GM19468 (cell line): ENCODE measurements around the gene PIK3R2.
A peak's percentile ranks its signal among the peaks of the same experiment; 100 is the strongest.
"Not testable (repeated sequence)": the region's sequence is repeated elsewhere in the genome, so short reads cannot be mapped to it uniquely, and the experiment has no call there.

Experiments
- ATAC-seq: cut with Tn5 transposase; IDR thresholded peaks from one replicate; pipeline ENCODE4 v1.9.1; 2021; ENCODE audit warnings: mild to moderate bottlenecking, moderate library complexity, moderate number of reproducible peaks; ENCODE audit not compliant: unreplicated experiment; ENCODE audit errors: extremely low read depth

Gene PIK3R2

DNA sequence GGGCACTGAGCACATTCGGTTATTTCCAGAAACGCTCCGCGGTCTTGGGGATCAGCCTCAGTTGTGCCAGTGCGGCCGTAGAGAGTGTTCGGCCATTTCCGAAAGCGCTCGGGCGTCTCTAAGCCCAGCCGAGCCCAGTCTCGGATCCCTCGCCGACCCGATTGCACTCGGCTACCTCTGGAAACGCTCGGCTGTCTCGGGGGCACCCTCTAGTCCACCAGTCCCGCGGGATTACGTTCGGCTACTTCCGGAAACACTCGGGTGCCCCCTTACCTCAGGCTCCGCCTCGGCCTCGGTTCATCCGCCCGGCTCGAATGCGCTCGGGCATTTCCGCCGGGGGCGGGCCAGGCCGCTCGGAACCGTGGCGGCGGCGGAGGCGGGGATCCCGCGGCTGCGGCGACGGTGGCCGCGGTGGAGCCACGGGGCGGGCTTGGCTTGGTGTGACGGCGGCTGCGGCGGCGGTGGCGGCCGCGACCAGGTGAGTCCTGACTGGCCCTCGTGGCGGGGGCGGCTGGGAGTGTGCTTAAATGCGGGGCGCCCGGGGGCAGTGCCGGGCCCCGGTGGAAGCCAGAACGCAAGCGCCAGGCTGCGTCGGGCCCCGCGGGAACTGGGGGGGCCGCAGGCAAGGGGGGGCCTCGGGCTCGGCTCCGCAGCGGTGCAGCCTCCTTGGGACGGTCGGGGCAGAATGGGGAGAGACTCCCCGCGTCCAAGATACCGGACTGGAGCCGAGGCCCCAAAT is at the start of gene PIK3R2:
TSS of gene PIK3R2 (plus strand) at position 347 of the 739 bp plus-strand sequence. CDS start 2,717 bp downstream, outside the sequence.
- ATAC-seq = peak; percentile 72

DNA sequence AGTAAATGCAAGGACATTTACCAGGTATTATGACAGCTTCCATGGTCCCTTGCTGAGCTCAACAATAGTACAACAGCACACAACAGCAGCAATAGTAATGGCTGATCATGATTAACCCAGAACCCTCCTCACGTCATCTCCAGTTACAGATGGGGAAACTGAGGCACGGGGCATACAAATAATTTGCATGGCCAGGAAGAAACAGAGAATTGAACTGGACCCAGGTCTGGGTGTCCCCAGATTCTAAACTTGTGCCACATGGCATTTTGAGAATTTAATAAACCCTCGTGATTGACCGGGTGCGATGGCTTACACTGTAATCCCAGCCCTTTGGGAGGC is 48.2 kb upstream of the PIK3R2 start:
- ATAC-seq = no peak

DNA sequence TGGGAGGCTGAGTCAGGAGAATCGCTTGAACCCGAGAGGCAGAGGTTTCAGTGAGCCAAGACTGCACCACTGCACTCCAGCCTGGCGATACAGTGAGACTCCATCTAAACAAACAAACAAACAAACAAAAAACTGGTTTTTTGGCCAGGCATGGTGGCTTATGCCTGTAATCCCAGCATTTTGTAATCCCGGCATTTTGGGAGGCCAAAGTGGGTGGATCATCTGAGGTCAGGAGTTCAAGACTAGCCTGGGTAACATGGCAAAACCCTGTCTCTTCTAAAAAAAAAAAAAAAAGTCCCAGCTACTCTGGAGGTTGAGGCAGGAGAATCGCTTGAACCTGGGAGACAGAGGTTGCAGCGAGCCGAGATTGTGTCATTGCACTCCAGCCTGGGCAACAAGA is 47.7 kb upstream of the PIK3R2 start:
- not testable (repeated sequence) for ATAC-seq

DNA sequence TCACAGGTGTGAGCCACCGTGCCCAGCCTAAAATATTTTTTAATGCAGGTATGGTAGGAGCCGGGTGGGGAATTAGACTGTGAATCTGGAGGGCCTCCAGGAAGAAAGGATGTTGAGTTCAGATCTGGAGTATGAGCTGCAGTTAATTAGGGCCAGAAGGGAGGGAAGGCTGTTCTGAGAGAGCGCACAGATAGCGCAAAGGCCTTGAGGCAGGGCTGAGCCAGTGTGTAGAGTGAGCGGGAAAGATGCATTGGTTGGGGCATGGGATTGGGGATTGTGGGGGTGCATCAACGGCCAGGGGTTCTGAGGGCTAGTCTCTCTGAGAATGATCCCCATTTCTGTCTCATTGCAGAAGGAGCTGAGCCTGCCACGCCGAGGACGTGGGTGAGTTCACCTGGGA is 45.7 kb upstream of the PIK3R2 start:
- no peak for ATAC-seq

DNA sequence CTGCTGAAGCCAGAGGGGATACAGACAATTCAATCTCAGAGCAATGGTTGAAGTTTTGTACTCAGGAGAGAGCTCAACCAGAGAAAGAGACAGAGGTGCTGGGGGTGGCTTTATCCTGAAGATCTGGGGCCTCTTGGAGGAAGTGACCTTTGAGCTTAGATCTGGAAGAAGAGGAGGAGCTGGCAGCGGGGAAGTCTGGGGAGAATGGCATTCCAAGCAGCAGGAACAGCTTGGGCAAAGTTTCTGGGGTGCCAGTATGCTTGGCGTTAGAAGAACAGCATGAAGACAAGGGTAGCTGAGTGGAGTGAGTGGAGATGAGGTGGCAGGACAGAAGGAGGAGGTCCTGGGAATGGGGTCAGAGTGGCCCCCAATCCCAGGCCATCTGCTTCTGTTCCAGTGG is 44.1 kb upstream of the PIK3R2 start:
- ATAC-seq = no peak

DNA sequence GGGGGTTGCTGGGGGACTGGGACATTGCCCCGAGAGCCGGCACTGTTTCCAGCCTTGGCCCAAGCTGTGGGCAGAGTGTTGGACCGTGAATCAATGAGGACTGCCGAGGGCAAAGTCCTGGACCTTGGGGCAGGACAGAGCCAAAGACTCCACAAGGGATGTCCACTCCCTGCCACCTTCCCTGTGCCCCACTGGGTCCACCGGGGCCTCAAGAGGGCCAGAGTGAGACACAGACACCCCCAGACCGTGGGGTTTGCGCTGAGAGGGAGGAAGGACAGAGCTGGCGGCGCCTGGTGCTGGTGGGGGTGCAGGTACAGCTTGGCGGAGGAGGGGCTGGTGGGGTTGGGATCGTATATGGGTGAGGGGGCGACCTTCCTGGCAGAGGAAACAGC is 43.6 kb upstream of the PIK3R2 start:
- ATAC-seq = no peak

DNA sequence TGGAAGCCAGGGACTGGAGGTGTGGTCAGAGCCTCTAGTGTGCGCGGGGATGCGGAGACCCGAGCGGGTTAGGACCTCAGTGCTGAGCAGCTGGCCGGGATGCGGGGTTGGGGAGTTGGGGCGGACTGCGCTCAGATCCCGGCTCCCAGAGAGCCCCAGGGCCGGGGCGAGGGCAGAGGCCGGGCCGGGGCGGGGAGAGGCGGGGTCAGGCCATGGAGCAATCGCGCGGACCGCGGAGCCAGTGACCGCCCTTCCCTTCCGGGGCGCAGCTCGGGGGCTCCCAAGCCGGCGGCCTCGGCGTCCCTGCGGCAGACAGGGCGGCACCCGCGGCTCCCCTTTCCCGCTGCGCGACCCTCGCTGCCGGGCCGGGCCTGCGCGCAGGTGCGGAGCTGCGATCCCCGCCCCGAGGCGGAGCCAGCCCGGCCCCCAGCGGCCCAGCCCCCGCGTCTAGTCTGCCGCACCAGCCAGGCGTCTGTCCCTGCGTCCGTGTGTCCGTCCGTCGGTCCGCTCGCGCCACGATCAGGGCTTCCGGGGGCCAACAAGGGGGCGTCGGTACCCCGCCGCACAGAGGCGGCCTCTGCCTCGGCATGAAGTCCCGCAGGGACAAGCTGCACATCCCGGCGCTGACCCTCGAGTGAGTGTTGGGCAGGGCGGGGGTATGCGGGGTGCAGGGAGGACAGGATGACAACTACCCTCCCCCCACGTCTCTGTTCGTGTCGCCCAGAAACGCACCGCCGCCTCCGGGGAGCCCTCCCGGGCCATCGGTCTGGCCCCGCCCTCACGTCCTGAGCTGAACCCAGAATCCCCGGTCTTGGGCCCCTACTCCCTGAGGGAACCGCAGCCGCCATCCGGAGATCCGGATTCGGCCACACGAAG is 43.0 kb upstream of the PIK3R2 start:
- no peak for ATAC-seq

DNA sequence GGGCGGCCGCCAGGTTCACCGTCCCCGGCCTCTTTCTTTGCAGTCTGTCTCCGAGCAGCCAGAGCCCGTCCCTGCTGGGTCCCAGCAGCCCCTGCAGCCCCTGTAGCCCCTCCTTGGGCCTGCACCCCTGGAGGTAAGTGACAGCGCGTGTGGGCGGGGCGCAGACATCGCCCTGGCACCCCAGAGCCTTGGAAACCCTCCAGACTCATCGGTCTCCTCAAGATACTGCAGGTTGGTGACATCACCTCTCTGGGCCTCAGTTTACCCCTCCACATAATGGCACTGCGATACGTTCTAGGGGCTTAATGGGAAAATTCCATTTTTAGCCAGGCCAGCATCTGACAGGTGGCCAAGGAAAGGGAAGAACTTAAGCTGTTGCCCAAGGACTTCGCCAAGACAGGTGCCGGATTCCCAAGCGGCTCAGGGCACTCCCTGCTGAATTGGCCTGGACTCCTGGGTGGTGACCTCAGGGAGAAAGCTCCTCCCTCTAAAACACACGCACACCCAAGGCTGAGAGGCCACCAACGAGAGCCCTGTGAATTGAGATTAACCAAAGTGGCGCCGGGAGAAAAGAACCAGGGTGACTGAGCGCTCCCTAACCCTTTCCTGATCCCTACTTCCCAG is 42.2 kb upstream of the PIK3R2 start:
- no peak for ATAC-seq

DNA sequence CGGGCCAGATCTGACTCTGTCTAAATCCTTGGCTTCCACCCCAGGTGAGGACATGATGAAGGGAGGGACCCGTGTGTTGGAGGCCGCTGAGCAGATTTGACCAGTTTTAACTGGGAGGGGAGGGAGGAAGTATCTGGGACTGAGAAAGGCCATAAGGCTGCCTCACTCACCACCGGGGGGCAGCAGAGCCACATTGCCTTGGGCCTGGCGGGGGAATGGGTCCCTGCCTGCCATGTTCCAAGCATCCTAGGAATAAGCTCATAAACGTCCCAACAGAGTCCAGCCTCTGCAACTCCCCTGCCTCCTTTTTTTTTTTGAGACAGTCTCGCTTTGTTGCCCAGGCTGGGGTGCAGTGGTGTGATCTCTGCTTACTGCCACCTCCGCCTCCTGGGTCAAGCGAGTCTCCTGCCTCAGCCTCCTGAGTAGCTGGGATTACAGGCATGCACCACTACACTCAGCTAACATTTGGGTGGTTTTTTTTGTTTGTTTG is 39.9 kb upstream of the PIK3R2 start:
- ATAC-seq = no peak

DNA sequence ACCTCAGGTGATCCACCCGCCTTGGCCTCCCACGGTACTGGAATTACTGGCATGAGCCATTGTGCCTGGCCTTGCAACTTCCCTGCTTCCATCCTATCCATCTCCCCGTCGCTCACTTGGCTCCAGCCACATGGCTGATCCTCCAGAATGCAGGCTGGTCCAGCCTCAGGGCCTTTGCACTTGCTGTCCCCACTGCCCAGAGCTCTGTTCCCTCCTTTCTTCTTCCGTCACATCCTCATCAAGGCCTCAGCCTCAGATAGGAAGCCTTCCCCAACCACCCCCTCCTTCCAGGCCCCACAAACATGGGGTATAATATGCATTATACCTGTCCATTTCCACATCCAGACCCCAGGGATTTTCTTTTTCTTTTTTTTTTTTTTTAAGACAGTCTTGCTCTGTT is 39.1 kb upstream of the PIK3R2 start:
- no peak for ATAC-seq

DNA sequence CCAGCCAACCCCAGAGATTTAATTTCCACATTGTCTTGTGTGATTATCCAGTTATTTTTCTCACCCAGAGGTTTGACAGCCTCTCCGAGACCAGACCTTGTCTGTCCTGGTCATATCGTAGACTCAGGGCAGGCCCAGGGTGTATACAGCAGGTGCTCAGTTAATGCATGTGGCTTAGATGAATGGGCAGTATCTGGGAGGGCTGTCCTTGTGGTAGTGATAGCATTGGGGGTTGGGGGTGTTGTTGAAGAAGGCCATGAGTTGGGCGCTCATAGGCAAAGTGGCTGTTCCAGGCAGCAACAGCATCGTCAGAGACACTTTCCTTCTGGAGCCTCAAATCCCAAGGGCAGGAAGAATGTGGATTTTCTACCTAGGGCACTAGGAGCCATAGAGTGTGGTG is 38.5 kb upstream of the PIK3R2 start:
- no peak for ATAC-seq

DNA sequence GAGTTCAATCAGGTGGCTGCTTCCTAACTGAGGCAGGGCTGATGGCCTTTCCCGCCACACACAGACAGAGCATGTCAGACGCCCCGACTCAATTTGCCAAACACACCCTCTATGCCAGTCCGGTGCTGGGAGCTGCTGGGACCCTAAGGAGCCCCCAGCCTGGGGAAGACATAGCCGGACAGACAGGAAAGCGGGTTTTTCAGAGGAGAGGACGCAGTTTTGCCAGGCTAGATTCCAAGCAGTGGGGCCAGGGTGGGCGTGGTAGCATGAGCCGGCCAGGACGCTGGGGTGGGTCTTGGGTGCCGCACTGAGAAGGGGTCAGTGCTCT is 35.6 kb upstream of the PIK3R2 start:
- ATAC-seq = no peak

DNA sequence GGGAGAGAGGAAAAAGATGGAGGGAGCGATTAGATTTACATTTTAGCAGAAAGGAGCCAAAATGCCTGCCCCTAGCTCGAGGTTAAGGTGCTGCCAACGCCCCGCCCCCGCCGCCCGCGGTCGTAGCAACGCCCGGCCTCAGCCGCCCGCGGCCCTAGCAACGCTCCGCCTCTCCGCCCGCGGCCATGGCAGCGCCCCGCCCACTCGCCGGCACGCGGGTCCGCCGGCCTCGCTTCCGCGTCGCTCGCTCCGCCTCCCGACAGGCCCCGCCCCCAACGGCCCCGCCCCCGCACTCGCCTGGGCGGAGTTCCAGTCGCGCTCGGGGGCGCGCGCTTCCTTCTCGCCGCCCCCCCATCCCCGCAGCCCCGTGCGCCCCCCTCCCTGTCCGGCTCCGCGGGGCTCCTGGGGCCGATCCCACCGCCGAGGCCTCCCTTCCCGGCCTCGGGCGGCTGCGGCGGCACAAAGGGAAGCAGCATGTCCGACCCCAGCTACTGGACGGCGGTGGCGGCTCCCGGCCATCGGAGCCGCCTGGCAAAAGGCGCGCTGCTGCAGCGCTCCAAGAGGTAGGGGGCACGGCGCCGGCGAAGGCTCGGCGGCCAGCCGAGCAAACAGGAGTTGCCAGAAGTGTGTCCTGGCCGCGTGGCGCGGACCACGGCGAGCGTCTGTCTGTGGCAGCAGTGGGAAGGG is 35.1 kb upstream of the PIK3R2 start:
- ATAC-seq = peak; percentile 84

DNA sequence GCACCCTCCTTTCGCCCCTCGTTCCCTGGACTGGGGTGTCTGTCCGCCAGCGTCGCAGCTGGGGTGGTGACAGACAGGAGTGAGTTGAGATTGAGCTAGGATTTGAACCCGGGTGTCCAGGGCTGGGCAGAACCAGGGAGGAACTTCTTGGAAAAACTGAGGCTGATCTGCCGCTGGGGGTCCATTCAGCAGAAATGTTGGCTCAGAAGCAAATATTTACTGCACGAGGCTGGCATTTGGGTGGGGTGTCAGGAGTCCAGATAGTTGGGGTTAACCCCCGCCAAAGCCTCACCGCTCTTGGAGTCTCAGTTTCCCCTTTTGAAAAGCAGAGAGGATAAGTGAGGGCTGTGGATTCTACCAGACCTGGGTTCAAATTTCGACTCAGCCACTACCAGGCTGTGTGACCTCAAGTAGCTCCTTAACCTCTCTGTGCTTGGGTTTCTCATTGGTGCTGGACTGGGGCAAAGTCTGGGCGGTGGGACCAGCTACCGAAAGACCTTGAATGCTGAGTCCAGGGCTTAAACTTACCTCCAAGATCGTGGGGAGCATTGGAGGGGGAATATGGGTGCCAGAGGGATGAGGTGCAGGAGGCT is 34.4 kb upstream of the PIK3R2 start:
- no peak for ATAC-seq

DNA sequence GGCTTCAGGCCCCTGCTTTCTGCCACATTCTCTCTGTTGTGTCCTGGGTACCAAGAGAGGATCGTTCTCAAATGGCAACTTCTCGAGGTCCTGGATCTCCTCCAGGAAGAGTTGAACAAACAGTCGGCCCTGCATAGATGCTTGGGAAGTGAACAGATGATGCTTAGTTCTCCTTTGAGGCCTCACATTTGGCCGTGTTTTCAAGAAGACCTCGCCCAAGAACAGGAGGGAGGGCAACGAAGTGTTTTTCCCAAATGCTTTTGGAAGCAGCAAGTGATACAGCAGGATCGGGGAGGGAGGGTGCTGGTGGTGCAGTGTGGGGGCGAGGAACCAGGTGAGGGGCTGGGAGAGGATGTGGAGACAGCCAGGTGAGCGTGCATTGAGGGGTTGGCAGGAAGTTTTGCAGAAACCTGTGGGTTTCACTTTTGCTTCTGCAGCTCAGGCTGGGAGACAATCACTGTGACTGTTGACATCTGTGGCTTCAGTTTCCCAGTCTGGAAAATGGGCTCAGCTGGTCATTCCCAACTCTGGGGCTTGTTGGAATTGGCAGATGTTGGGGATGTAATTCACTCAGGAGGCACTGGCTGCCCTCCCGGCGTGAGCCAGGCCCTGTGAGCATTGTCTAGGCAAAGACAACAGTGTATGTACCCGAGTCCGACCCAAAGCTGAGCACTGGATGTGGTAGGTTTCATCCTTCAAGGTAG is 33.8 kb upstream of the PIK3R2 start:
- ATAC-seq = no peak

DNA sequence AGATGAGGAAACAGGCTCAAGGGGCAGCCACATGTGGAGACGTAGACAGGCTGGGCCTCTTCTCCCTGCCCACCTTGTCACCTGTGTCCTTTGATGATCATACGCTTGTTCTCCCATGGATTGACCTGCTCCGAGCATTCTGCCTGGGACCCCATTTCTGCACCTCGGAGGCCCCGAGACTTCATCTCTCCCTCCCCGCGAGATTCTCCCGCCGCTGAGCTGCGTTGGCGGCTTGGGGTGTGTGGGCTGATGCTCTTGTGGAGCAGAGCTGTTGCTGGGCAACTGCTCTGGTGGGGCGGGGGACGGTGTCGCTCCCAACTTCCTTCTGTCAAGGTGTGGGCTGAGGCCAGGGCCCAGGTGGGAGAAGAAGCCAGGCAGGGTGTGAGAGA is 33.3 kb upstream of the PIK3R2 start:
- no peak for ATAC-seq

DNA sequence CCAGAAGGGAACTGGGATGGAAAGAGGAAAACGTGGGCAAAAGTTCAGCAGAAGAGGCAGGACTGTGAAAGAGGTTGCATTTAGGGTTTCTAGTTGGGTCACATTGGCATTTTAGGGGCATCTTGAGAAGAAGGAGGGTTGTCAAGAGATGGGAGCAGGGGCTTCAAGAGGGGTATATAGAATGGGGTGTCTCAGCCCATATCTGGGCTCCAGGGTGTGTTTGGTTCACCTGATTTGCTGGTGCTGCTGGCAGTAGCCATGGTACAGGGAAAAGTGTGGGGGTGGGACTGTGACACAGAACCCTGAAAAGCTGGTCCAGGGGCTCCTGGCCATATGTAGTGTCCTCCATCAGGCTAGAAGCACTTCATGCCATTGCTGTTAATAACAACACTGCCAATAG is 32.8 kb upstream of the PIK3R2 start:
- ATAC-seq = no peak

DNA sequence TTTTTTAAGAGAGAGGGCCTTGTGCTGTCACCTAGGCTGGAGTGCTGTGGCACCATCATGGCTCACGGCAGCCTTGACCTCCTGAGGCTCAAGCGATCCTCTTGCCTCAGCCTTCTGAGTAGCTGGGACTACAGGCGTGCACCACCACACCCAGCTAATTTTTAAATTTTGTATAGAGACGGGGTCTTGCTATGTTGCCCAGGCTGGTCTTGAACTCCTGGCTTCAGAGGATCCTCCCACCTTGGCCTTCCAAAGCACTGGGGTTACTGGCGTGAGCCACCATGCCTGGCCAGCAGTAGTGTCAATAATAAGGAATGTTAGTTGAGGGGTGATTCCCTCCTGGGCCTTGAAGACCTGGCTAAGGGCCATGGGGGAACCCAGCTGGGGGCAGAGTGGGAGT is 31.8 kb upstream of the PIK3R2 start:
- no peak for ATAC-seq

DNA sequence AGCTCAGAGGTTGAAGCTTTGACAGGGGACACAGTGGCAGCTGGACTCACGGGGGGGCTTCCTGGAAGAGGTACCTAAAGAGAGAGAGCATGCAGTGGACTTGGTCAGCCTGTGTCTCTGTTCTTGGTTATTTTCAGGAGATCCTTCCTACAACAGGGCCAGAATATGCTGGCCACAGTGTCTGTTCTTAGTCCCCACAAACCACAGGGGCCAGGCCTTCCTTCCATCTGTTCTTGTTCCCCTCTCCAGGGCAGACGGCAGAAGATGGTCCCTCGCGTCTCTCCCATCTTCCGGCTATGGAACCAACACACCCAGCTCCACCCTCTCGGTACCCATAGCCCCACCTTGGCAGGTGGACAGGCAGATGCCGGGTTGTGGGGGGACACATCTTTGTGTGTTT is 30.5 kb upstream of the PIK3R2 start:
- no peak for ATAC-seq
